CD4-positive, alpha-beta T cell treated with Interleukin-4 for 1 hour (primary cell): ENCODE measurements around the gene DUSP22.
"Not testable (repeated sequence)": the region's sequence is repeated elsewhere in the genome, so short reads cannot be mapped to it uniquely, and the experiment has no call there.

Experiments used
- DNase-seq, 2 donors: peaks; one replicate each; pipeline ENCODE4 v3.0.0-alpha.2; 2020 to 2022

DUSP22 gene

DNA sequence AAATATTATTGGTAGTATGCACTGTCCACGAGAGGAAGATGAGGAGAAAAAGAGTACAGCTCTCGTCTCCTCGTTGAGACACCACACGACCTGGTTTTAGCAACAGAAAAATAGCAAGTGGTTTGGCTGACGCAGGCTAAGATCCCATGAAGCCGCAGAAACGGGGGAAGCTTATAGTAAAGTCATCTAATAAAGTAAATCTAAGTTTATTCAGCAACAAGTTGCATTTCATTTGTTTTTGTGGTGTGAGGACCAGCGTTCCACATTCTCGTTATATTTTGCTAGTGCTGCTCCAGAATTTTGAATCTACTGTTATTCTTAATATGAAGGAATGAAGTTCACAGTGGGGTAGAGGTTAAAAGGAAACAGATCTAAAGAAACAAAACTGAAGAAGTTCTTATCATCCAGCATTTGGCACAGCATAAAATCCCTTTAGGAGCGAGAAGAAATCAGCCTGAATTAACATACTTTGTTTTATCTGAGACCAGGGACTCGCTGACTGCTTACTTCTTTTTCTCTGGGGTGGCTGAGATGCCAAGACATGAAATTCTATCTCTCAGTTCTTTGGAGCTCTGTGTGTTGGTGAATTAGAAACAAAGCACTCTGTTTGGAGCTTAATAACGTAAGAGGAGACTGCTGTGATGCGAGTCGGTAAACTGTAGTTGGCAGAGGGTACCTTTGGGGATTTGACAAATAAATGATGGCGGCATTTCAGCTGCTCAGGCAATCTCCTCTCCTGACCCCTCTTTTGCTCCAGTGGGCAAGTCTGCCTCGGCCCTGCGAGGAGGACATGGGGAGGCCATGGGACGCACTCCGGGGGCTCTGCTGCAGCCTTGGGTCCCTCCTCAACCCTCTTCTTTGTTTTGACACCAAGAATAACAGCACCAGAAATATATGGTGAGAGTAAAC is 74.4 kb downstream of the DUSP22 start:
- no peak for DNase-seq

DNA sequence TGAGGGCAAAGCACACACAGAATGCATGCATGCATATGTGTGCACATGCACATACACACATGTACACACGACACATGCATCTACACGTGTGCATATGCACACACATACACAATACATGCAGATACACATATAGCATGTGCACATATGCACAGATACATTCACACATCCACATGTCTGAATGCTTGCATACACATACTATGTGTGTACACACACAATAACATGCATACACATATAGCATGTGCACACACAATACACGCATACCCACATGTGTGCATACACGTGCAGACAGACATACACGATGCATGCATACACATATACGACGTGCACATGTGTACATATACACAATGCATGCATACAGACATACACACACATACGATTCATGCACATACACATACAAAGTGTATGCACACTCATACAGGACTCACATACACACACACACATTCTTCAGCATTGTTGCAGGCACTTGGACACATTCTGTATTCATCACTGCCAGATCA is 75.1 kb downstream of the DUSP22 start:
- no peak for DNase-seq

DNA sequence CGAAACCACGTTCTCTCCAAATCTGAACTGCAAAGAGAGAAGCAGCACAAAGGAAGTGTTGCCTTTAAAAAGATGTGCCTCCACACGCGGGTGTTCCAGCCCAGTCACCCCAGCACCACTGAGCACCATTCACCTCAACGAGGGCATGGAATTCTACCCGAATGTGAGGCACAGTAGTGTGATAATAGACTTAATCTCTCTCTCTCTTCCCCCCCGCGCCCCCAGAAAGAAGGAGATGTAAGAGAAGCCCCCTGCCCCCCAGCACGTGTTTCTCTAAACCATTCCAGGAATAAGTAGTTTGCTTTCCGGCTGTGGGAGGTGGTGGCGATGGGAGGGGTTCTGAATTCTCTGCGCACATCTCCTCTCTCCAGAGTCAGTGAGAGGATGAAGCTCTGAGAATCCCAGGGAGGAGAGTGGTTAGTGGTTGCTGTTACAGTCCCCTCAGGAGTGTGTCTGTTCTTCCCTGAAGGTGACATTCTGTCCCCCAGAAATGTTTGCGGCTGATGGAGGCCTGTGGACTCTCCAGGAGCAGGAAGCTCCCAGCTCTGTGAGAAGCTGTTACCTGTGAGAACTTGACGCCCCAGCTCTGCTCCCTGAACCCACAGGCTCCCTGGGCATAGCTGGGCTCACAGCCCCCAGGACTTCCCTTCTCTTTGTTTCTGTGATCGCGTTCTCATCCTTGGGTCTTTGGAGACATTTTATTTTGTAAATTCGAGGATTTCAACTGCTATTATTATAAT is 75.8 kb downstream of the DUSP22 start:
- DNase-seq: no peak

GRCh38 chr6:369559-370431 is 77.5 kb downstream of the DUSP22 start:
- no peak for DNase-seq

DNA sequence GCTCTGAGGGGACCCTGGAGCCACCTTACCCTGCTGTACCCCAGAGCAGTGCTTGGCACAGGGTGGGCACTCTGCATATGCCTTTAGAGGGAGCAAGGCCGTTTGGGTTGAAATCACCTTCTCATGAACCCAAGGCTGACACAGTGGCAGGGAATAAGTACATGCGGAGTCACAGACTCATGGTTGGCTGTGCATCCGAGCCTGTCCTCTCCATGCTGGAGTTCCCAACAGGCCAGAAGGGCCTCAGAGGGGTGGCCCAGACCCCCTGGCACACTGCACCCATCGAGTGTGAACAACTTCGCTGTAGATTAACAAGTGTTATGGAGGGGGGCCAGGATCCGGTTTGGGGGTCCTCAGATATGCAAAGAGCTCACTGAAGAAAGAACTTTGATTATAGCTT is 78.3 kb downstream of the DUSP22 start:
- no peak for DNase-seq

DNA sequence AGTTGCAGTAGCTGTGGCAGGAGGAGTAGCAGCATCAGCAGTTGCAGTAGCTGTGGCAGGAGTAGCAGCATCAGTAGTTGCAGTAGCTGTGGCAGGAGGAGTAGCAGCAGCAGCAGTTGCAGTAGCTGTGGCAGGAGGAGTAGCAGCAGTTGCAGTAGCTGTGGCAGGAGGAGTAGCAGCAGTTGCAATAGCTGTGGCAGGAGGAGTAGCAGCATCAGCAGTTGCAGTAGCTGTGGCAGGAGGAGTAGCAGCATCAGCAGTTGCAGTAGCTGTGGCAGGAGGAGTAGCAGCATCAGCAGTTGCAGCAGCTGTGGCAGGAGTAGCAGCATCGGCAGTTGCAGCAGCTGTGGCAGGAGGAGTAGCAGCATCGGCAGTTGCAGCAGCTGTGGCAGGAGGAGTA is 79.6 kb downstream of the DUSP22 start:
- DNase-seq: not testable (repeated sequence)

GRCh38 chr6:372336-372911 is 80.1 kb downstream of the DUSP22 start:
- no peak for DNase-seq

DNA sequence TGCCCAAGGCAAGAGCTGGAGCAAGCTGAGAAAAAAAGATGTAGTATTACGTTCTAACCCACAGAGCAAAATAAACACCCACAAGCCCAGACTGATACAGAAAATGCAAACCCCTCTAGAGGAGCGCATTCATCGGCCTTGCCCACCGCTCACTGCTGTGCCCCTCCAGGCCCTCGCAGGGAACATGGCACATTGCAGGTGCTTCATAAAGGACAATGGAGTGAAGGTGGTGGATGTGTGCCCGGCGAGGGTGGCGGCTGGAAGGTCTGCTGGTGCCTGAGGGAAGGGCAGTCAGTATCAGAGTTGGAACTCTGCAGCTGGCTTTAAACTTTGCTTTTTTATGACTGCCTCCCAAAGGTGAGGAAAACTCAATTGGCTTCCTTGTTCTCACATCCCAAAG is 80.7 kb downstream of the DUSP22 start:
- DNase-seq: no peak

GRCh38 chr6:373773-374724 is 81.8 kb downstream of the DUSP22 start:
- DNase-seq: no peak

- DNase-seq: no peak
Measured at GRCh38 chr6:374956-375355, 82.7 kb downstream of the DUSP22 start.

DNA sequence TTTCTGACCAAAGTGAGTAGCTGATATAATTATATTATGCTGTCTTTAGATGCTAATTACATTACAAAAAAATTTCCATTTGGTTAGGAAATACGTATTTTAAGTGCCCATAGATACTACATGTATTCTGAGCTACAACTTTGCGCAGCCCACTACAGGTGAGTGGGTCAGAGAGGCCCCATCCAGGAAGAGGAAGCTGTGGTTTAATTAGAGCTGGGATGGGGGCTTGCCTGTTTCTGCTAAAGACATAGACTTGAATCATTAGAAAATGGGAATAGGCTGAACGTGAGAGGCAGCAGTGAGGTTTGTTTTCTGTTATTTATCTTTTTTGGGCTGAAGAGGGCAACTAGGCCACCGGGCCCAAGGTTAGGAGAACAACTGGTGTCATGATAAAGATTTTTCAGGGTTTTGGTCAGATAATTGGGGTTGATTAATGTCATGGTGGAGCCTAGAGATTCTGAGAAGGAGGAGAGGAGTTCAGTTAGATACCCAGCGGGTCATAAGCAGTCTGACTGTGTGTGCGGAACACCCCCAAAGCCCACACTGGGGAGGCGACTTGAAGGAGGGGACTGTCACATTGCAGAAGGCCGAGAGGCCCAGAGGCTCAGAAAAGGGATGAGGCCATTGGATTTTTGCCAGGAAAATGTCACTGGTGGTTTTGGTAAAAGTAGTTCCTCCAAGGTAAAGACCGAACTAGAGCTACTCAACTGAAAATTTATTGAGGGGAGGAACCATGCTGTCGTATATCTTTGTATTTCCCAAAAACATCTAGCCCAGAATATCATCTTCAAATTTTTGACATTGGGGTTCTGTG is 84.7 kb downstream of the DUSP22 start:
- no peak for DNase-seq

DNA sequence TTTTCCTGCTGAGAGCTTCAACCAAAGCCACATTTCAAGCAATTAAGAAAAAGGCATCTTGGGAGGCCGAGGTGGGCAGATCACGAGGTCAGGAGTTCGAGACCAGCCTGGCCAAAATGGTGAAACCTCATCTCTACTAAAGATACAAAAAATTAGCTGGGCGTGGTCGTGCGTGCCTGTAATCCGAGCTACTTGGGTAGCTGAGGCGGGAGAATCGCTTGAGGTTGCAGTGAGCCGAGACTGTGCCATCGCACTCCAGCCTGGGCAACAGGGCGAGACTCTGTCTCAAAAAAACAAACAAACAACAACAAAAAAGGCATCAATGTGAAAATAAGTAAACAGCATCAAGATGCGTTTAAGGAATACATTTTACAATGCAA is 85.3 kb downstream of the DUSP22 start:
- not testable (repeated sequence) for DNase-seq

DNA sequence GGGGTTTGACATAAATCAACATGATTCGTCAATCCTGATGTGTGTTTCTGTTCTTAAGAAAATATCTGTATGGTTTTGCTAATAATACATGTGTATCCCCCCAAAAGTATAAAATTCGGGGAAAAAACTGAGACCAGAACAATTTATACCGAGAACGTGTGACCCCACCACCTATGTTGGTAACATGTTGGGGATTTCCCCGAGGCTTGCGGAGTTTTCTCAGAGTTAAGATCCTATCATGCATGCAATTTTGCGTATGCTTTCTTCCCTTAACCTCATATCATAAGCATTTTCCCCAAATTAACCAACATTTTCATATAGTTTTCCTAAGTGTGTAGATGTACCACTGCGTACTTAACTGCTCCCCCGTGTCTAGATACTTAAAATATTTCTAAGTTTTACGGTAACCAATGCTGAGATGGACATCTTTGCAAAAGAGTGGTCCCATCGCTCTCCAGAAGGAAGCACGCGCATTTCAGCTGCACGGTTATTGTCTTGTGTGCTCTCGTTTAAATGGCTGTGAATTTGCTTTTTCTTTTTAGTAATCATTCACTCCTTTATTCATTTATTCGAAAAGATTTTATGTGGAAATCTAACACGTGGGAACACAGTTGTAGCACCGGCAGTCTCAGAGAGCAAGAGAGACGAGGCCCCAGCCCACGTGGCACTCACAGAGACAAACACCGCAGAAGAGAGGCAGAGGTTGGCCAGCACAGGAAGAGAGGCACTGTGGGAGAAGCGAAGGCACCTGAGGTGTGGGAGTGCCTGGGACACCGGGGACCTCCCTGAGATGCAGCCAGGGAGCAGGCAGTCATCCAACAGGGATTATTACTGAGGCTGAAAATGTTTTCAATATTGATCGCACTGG is 86.0 kb downstream of the DUSP22 start:
- no peak for DNase-seq

- no peak for DNase-seq
Measured at GRCh38 chr6:378958-379409, 86.7 kb downstream of the DUSP22 start.

- DNase-seq: no peak
Measured at GRCh38 chr6:379410-380181, 87.3 kb downstream of the DUSP22 start.

GRCh38 chr6:380234-381218 is 88.2 kb downstream of the DUSP22 start:
- DNase-seq: no peak

GRCh38 chr6:381742-382461 is 89.6 kb downstream of the DUSP22 start:
- DNase-seq: no peak
